DOHH2 (cell line): ENCODE results near the gene TFCP2.

ENCODE experiments used
- EZH2phosphoT487 ChIP-seq: fragments of 200-600 bp; sonication (generic); IDR thresholded peaks from 2 replicates; pipeline ENCODE4 v1.6.1; 2017; ENCODE audit warnings: borderline replicate concordance, mild to moderate bottlenecking, antibody characterized with exemption, low read length, moderate library complexity, mixed read lengths
- TF ChIP-seq, protein P1 (sequence below): fragments of 200-600 bp; sonication (generic); IDR thresholded peaks from one replicate; pipeline ENCODE4 v1.5.1; 2014; ENCODE audit warnings: antibody characterized with exemption, mild to moderate bottlenecking, low read depth, low read length; ENCODE audit not compliant: poor library complexity, severe bottlenecking

DNA sequence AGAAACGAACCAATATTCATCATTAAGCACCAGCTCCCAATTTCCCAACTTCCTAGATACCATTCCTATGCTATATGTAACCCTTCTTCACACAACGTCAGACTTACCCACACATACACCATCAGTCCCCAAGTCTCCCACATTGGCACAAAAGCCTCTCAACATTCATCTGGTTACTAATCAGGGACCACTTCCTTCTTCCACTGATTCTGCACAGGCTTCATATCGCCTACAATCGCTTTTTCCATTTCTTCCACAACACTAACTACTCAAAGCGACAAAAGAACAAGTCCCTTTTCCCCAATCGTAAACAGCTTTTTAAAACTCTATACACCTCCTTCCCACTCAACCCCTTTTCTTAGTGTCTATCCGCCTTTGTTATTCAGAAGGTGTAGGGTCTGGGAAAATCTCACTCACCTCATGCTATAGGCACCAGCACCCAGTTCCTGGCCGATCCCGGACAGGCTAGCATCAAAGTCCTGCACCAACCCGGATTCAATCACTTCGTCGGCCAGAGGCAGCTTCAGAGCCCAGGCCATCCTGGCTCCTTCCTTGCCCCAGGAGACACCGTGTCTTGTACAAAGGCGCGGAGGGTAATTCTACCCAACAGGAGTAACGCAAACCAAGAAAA is 936 bp downstream of the TFCP2 start:
- TF ChIP-seq, protein P1, sequence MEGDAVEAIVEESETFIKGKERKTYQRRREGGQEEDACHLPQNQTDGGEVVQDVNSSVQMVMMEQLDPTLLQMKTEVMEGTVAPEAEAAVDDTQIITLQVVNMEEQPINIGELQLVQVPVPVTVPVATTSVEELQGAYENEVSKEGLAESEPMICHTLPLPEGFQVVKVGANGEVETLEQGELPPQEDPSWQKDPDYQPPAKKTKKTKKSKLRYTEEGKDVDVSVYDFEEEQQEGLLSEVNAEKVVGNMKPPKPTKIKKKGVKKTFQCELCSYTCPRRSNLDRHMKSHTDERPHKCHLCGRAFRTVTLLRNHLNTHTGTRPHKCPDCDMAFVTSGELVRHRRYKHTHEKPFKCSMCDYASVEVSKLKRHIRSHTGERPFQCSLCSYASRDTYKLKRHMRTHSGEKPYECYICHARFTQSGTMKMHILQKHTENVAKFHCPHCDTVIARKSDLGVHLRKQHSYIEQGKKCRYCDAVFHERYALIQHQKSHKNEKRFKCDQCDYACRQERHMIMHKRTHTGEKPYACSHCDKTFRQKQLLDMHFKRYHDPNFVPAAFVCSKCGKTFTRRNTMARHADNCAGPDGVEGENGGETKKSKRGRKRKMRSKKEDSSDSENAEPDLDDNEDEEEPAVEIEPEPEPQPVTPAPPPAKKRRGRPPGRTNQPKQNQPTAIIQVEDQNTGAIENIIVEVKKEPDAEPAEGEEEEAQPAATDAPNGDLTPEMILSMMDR, result no peak
- TF ChIP-seq EZH2phosphoT487, result no peak
